Endothelial cell of umbilical vein (primary cell): Measurements from ENCODE around the gene PRUNE2. TPM values are rescaled to one million over a fixed set of nuclear protein-coding genes. Genes with fewer than 3 reads are reported as not detected.

Experiments used
- BruUV-seq: library from RNA; stranded (reverse); fragments of 400-500 nt; replicated peaks from 2 replicates; lab custom pipeline; 2021; lab: Mats Ljungman, UMichigan
- CTCF ChIA-PET: fragments of 300-600, 350-600 bp; sonication (Branson Sonifier 250); formaldehyde crosslinking; loops from one replicate; lab custom pipeline; 2021; ENCODE audit warnings: antibody characterized with exemption, inconsistent platforms; lab: Charles Lee
- POLR2A ChIA-PET: fragments of 300-600, 350-600 bp; sonication (Branson Sonifier 250); formaldehyde crosslinking; loops from one replicate; lab custom pipeline; 2021; ENCODE audit warnings: antibody characterized with exemption, inconsistent platforms; lab: Charles Lee
- DNase-seq: peaks from one replicate; pipeline ENCODE4 v3.0.0-alpha.2; 2011; ENCODE audit warnings: low read depth, low spot score
- FAIRE-seq: peaks from 2 replicates; lab custom pipeline; 2011; peaks lifted over from hg19 to GRCh38; lab: Jason Lieb, UNC
- H2AFZ ChIP-seq: 2 replicates; pipeline ENCODE4 v1.6.0; 2012; ENCODE audit warnings: low read depth, low read length, control low read depth, inconsistent platforms
- H3K27ac ChIP-seq: 2 replicates; pipeline ENCODE4 v1.5.1; 2011; ENCODE audit warnings: low read depth, mild to moderate bottlenecking, control low read depth, low read length, moderate library complexity; ENCODE audit not compliant: insufficient read depth
- H3K27me3 ChIP-seq, 2 experiments: 2 replicates each; pipeline versions ENCODE4 v1.6.0 to v1.6.1; 2011; ENCODE audit warnings: low read length in 2 of 2, mixed read lengths in 1 of 2; ENCODE audit not compliant: control insufficient read depth in 2 of 2, insufficient read depth in 2 of 2
- H3K36me3 ChIP-seq, 2 experiments: 2 replicates in 1 of 2; 3 replicates in 1 of 2; pipeline ENCODE4 v1.5.1; 2011; ENCODE audit warnings: low read length in 2 of 2, mild to moderate bottlenecking in 1 of 2, moderate library complexity in 1 of 2; ENCODE audit not compliant: control insufficient read depth in 2 of 2, insufficient read depth in 2 of 2; ENCODE audit errors: extremely low read depth in 1 of 2
- H3K4me1 ChIP-seq: 3 replicates; pipeline ENCODE4 v1.5.1; 2011; ENCODE audit warnings: mild to moderate bottlenecking, low read length; ENCODE audit not compliant: control insufficient read depth, insufficient read depth; ENCODE audit errors: extremely low read depth
- H3K4me2 ChIP-seq: 2 replicates; pipeline ENCODE4 v1.6.1; 2011; ENCODE audit warnings: low read length, control low read depth, mixed read lengths; ENCODE audit not compliant: insufficient read depth
- H3K4me3 ChIP-seq, 3 experiments: fragments of 200-600 bp in 1 of 3; sonication (generic), shearing (Covaris generic) in 1 of 3; replicated peaks in 1 of 3; 2 replicates each; pipeline ENCODE4 v1.5.1; 2011 to 2016; ENCODE audit warnings: control low read depth in 3 of 3, low read length in 3 of 3, mild to moderate bottlenecking in 2 of 3, inconsistent platforms in 1 of 3, low read depth in 1 of 3, moderate library complexity in 1 of 3; ENCODE audit not compliant: insufficient read depth in 1 of 3
- H3K79me2 ChIP-seq: 2 replicates; pipeline ENCODE4 v1.6.0; 2012; ENCODE audit warnings: low read length, inconsistent platforms; ENCODE audit not compliant: control insufficient read depth, insufficient read depth
- H3K9ac ChIP-seq: replicated peaks from 2 replicates; pipeline ENCODE3; 2011; ENCODE audit warnings: low read length, control low read depth; ENCODE audit not compliant: insufficient read depth; ENCODE audit errors: extremely low read depth
- H3K9me1 ChIP-seq: replicated peaks from 3 replicates; pipeline ENCODE4 v1.6.0; 2011; ENCODE audit warnings: mild to moderate bottlenecking, low read length; ENCODE audit not compliant: control insufficient read depth, insufficient read depth; ENCODE audit errors: extremely low read depth
- H3K9me3 ChIP-seq: replicated peaks from 2 replicates; pipeline ENCODE4 v1.5.1; 2012; ENCODE audit warnings: low read length, inconsistent platforms; ENCODE audit not compliant: control insufficient read depth, insufficient read depth
- H4K20me1 ChIP-seq: replicated peaks from 2 replicates; pipeline ENCODE3; 2011; ENCODE audit warnings: mild to moderate bottlenecking, low read length; ENCODE audit not compliant: control insufficient read depth, insufficient read depth; ENCODE audit errors: extremely low read depth
- EZH2 ChIP-seq: IDR thresholded peaks from 2 replicates; pipeline ENCODE4 v1.6.1; 2012; ENCODE audit warnings: borderline replicate concordance, low read depth, mild to moderate bottlenecking, moderate library complexity, low read length, inconsistent platforms; ENCODE audit not compliant: severe bottlenecking
- FOS ChIP-seq: IDR thresholded peaks from 2 replicates; pipeline ENCODE4 v1.6.1; 2011; ENCODE audit warnings: mild to moderate bottlenecking, low read length, moderate library complexity, borderline replicate concordance; ENCODE audit not compliant: insufficient read depth
- GATA2 ChIP-seq: IDR thresholded peaks from 2 replicates; pipeline ENCODE4 v1.7.0; 2011; ENCODE audit warnings: low read depth, mild to moderate bottlenecking, moderate library complexity, mixed read lengths, low read length; ENCODE audit not compliant: insufficient read length, insufficient read depth
- JUN ChIP-seq: IDR thresholded peaks from 2 replicates; pipeline ENCODE4 v1.6.1; 2011; ENCODE audit warnings: borderline replicate concordance, low read depth; ENCODE audit not compliant: insufficient read length, insufficient read depth
- MAX ChIP-seq: IDR thresholded peaks from 2 replicates; pipeline ENCODE4 v1.6.1; 2011; ENCODE audit not compliant: insufficient read depth, insufficient read length
- MYC ChIP-seq: IDR thresholded peaks from one replicate; pipeline ENCODE4 v1.6.1; 2011; ENCODE audit warnings: mild to moderate bottlenecking, low read depth, low read length
- POLR2A ChIP-seq: IDR thresholded peaks from 2 replicates; pipeline ENCODE4 v1.6.1; 2012; ENCODE audit warnings: low read depth, mild to moderate bottlenecking, control low read depth, low read length
- POLR2AphosphoS5 ChIP-seq: IDR thresholded peaks from 2 replicates; pipeline ENCODE4 v1.6.1; 2012; ENCODE audit warnings: low read depth, mild to moderate bottlenecking, control low read depth, low read length, moderate library complexity; ENCODE audit not compliant: insufficient read depth
- dilution Hi-C: fragments of 300-500 bp; cut with MboI; formaldehyde crosslinking; loops from one replicate; pipeline ENCODE4 v1.15.0; 2019; ENCODE audit warnings: low sequenced_read_pairs; ENCODE audit not compliant: extremely low pct_ligation_motif_present
- intact Hi-C: fragments of 100-400 bp; cut with micrococcal nuclease; formaldehyde crosslinking; loops from one replicate; pipeline ENCODE4 v1.10.0; 2022
- polyA plus RNA-seq, 4 experiments: library from polyadenylated mRNA; depleted of rRNA in 3 of 4; stranded (reverse) in 3 of 4; unstranded in 1 of 4; fragments of >200 nt; gene quantifications; 2 replicates each; pipeline versions ENCODE4 v1.2.1 to v1.2.3, GENCODE V29; 2011 to 2012; ENCODE audit warnings: missing spikeins in 1 of 4
- total RNA-seq: library from RNA; stranded (reverse); gene quantifications from 2 replicates; pipeline ENCODE4 v1.2.3, GENCODE V29; 2021

Gene PRUNE2
- total and polyA plus RNA-seq, 2 donors (not counting 3 experiments of a cell fraction or from before 2014, with no cell fraction given) = 15.8 to 21.7 TPM

- Histone ChIP-seq H3K79me2 (no peaks in the 10 kb centered on the region), H3K27ac (no peak overlapping the region), H3K4me2 (no peak overlapping the region), H3K9me1 (no peaks in the 10 kb centered on the region), H3K9me3 (no peaks in the 10 kb centered on the region), H3K4me3 (no peak overlapping the region), H3K36me3 (no peaks in the 10 kb centered on the region), H3K4me1 (peaks cover 11% of the 10 kb centered on the region), H3K27me3 (peaks cover 0 to 4% of the 10 kb centered on the region in 2 experiments), H4K20me1 (no peaks in the 10 kb centered on the region), H3K9ac (no peak overlapping the region), H2AFZ (no peak overlapping the region)
- BruUV-seq = no TSS peak
- DNase-seq (no peak), FAIRE-seq (no peak)
- dilution Hi-C loops = no loop called here
- TF ChIP-seq POLR2A (no peak), FOS (no peak), MAX (no peak), MYC (no peak), EZH2 (no peak)
- CTCF ChIA-PET = no interaction called here
- intact Hi-C loops = no loop called here
- POLR2A ChIA-PET = no interaction called here
Observed at GRCh38 chr9:76820431-76820830, 85.5 kb downstream of the PRUNE2 start.

- Histone ChIP-seq H2AFZ (no peak overlapping the region), H3K4me2 (no peak overlapping the region), H3K9me3 (no peaks in the 10 kb centered on the region), H3K4me1 (peaks cover 11% of the 10 kb centered on the region), H3K4me3 (no peak overlapping the region), H3K9me1 (no peaks in the 10 kb centered on the region), H3K79me2 (no peaks in the 10 kb centered on the region), H4K20me1 (no peaks in the 10 kb centered on the region), H3K36me3 (no peaks in the 10 kb centered on the region), H3K9ac (peak overlapping the region; percentile 39), H3K27ac (peak overlapping the region; percentile 73), H3K27me3 (peaks cover 0 to 2% of the 10 kb centered on the region in 2 experiments)
- peak; percentile 100 for FAIRE-seq
- DNase-seq = peak; percentile 99
- dilution Hi-C loops (no loop called here), intact Hi-C loops (no loop called here)
- ChIA-PET CTCF (no interaction called here), POLR2A (no interaction called here)
- BruUV-seq = no TSS peak
- TF ChIP-seq JUN (peak; percentile 97), FOS (peak; percentile 99), GATA2 (no peak), POLR2AphosphoS5 (peak; percentile 69)
Observed at GRCh38 chr9:76818271-76818670, 87.6 kb downstream of the PRUNE2 start.
